ENCODE results near the gene AGAP3.

AGAP3 gene

GRCh38 chr7:151185762-151186639, 99.7 kb downstream of the AGAP3 start:
- no peak for TF ChIP-seq CTCF (IDR thresholded peaks at IDR 0.05; ENCODE audit: control insufficient read depth, extremely low read depth, insufficient read depth)
- H3K4me3 ChIP-seq (ENCODE audit: low read depth, low read length), result no peak overlapping the region
- no peak for DNase-seq (ENCODE audit: low read depth)

DNA sequence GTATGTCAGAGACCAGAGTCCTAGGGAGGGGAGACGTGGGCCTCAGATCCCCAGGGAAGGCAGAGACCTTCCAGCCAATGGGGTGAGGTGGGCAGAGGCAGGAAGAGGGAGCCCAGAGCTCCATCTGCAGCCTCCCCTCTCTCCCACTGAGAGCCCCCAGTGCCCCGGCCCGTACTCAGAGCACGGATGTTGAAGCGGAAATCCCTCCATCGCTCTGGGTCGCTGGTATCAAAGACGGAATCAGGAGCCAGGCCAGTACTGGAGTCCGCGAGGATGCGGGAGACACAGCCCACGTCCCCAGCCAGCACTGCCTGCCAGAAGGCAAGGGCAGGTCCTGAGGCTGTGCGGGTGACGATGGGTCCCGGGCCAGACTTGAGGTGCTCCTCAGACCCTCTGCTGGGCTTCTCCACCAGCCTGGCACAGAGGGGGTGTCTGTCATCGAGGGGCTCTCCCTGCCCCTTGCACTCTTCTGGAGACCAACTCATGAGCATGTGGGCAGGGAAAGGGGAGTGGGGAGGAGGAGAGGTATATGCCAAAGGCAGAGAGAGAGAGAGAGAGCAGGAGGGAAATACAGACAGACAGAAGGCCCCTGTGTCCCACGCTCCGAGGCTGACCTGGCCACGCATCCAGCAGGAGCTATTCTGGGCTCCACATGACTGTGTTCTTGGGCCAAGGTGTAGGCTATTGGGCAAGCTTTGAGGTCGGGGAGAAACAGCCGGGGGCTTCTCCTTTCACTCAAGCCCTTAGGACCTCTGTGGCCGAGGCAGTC, 100.5 kb downstream of the AGAP3 start, which contains the start of gene ASB10:
ASB10 (minus strand) TSS at position 611 of the 769 bp plus-strand sequence; CDS start at position 491, 120 bp downstream.
- no peak for DNase-seq (ENCODE audit: low read depth)
- TF ChIP-seq CTCF (IDR thresholded peaks at IDR 0.05; ENCODE audit: control insufficient read depth, extremely low read depth, insufficient read depth), result no peak
- no peak within 1 kb of the TSS for H3K4me3 ChIP-seq (ENCODE audit: low read depth, low read length)

DNA sequence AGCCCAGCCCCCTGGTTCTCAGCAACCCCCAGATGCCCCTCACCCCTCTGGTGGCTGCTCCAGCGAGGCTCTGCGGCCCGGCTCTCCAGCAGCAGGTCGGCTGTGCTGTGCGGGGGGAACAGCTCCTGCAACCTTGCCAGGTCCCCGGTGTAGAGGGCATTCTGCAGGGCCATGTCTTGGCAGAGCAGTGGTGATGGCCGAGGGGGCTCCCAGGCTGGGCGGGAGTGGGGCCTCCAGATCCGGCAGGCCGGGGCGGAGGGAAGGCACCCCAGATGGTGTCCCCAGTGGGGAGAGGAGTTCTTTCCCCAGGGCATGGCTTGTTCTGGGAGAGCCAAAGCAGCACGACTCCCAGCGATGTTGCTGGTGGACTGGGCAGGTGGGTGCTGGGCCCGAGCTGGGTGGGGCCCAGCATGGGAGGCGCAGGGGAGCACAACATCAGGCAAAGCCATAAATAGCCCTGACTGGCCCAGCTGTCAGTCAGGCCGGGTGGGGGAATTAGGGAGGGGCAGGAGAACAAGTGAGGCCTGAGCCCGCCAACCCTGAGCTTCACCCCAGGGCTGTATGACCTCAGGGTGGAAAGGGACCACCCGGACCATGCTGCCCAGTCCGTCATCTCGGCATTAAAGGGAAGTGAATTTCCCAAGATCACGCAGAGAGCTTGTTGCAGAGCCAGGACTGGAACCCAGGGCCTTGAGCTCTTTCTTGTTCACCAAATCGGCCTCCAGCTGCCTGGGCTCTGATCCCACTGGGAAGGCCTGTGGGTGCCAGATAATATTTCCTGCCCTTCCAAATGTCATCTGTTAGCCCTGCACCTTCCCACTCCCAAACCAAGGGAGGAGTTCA, 101.4 kb downstream of the AGAP3 start:
- TF ChIP-seq CTCF (IDR thresholded peaks at IDR 0.05; ENCODE audit: control insufficient read depth, extremely low read depth, insufficient read depth), result no peak
- DNase-seq (ENCODE audit: low read depth), result no peak

DNA sequence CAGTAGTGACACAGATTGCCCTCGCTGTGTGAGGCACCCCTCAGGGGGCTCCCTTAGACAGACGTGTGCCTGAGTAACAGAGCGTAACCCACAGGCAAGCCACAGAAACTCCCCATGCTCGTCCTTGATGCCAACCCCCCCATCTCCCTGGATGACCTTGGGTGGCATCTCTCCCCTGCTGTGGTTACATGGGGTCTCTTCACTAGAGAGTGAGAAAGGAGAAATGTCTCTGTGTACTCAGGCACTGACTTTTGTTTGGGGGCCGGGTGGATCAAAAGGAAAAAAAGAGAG, 101.9 kb downstream of the AGAP3 start:
- no peak for DNase-seq (ENCODE audit: low read depth)
- H3K4me3 ChIP-seq (ENCODE audit: low read depth, low read length), result no peak overlapping the region
- TF ChIP-seq CTCF (IDR thresholded peaks at IDR 0.05; ENCODE audit: control insufficient read depth, extremely low read depth, insufficient read depth), result no peak

More for the DNA sequence above, 101.4 kb downstream of the AGAP3 start:
- H3K4me3 ChIP-seq (ENCODE audit: low read depth, low read length), result no peak overlapping the region

DNA sequence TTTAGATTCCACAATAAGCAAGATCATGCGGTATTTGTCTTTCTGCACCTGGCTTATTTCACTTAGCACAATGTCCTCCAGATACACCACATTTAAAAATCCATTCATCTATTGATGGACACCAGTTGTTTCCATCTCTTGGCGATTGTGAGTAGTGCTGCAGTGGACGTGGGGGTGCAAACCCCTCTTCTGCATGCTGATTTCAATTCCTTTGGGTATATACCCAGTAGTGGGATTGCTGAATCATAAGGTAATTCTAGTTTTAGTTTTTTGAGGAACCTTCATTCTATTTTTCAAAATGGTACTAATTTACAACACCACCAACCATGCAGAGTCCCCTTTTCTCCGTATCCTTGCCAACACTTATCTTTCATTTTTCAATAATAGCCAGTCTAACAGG, 102.8 kb downstream of the AGAP3 start:
- no peak for TF ChIP-seq CTCF (IDR thresholded peaks at IDR 0.05; ENCODE audit: control insufficient read depth, extremely low read depth, insufficient read depth)
- no peak for DNase-seq (ENCODE audit: low read depth)
- H3K4me3 ChIP-seq (ENCODE audit: low read depth, low read length), result no peak overlapping the region

GRCh38 chr7:151191544-151191943, 105.3 kb downstream of the AGAP3 start:
- no peak for TF ChIP-seq CTCF (IDR thresholded peaks at IDR 0.05; ENCODE audit: control insufficient read depth, extremely low read depth, insufficient read depth)
- DNase-seq (ENCODE audit: low read depth), result no peak
- no peak overlapping the region for H3K4me3 ChIP-seq (ENCODE audit: low read depth, low read length)

Measured in LNCaP clone FGC (cell line).